GM18870 (cell line): ENCODE measurements around the gene CUEDC1.
"Not testable (repeated sequence)": the region's sequence is repeated elsewhere in the genome, so short reads cannot be mapped to it uniquely, and the experiment has no call there.

ENCODE experiments used
- ATAC-seq: cut with Tn5 transposase; IDR thresholded peaks from one replicate; pipeline ENCODE4 v1.9.1; 2021; ENCODE audit warnings: moderate library complexity; ENCODE audit not compliant: unreplicated experiment

The CUEDC1 gene

GRCh38 chr17:57985675-57985974 is 30.4 kb upstream of the CUEDC1 start:
- no peak for ATAC-seq

- ATAC-seq: no peak
Observed at GRCh38 chr17:57984936-57985674, 29.9 kb upstream of the CUEDC1 start.

- ATAC-seq: no peak
Observed at GRCh38 chr17:57984261-57984890, 29.2 kb upstream of the CUEDC1 start.

- no peak for ATAC-seq
Observed at GRCh38 chr17:57983446-57983845, 28.2 kb upstream of the CUEDC1 start.

DNA sequence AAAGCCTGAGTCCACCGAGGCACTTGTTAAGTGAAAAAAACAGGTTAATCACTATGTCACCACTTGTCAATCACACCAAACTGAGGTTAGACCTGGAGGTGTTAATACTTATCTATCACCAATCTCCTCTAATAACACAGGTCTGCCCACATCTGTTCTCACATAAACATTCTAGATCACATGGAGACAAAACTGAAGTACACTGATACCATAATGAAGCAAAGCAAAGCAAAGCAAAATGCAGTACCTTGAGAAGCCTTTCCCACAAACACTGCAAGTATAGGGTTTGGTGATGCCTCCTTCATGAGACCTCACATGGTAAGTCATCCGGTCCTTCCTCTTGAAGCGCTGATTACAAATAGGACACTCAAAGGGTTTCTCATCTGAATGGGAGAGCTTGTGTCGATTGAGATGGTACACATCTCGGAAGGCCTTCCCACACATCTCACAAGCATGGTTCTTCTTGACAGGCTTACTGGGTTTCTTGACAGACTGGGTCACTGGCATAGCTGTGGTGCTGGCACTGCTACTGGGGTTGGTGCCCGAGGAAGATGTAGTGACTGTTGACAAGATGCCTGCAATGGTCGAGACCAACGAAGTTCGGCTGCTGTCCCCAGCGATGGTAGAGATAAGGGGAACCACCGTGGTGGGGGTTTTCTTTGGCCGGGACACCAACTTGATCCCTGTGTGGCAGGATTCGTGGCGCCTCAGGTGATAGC is 27.4 kb upstream of the CUEDC1 start:
- ATAC-seq: no peak

GRCh38 chr17:57980522-57980921 is 25.3 kb upstream of the CUEDC1 start:
- ATAC-seq: no peak

DNA sequence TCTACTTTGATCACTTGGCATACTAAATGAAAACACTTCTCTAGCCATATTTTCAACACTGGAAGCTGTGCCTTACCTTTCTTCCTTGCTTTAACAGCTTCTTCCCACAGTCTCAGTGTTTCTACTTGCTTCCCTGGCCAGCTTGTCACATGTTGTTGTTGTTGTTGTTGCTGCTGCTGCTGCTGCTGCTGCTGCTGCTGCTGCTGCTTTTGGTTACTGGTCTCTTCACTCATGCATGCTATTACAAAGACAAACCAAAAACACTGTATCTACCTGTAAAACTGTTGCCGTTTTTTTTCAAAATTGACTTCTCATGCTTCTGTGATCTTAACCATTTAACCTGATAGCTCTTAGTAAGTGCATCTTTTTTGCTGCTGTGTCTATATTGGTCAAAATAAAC is 23.9 kb upstream of the CUEDC1 start:
- ATAC-seq: no peak

- ATAC-seq: no peak
Observed at GRCh38 chr17:57976594-57976993, 21.4 kb upstream of the CUEDC1 start.

- no peak for ATAC-seq
Observed at GRCh38 chr17:57975044-57975443, 19.8 kb upstream of the CUEDC1 start.

DNA sequence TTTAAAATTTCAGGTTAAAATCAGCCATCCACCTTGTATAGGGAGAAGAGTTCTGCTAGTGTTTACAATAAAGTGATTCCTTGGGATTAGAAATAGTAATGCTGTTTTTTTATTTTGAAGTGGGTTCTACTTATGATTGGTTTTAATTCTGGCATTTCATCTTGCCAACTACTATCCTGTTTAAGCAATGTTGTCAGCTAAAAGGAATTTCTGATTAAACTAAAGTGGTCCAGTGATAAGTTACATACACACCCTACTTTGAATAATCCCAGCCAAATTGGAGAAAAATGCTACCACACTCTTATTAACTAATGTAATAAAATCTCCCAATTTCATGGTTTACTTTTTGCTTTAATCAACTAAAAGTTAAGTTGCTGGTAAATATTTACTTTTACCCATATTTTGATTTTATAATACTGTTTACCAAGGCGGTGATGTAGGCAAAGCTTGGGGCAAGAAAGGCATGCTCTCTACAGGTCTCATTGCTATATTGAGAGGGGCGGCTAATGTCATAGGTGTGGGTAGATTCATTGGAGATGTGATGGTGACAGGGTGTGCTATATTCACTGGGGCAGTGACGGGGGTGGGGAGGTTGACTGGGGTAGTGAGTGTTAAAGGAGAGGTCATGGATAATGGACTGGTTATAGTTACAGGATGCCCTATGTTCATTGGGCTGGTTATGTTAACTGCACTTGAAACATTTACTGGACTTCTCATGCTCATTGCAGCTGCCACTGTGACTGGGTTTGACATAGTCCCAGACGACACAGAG is 19.0 kb upstream of the CUEDC1 start:
- ATAC-seq: not testable (repeated sequence)

GRCh38 chr17:57972151-57972550 is 16.9 kb upstream of the CUEDC1 start:
- no peak for ATAC-seq

- no peak for ATAC-seq
Observed at GRCh38 chr17:57971572-57971971, 16.4 kb upstream of the CUEDC1 start.

DNA sequence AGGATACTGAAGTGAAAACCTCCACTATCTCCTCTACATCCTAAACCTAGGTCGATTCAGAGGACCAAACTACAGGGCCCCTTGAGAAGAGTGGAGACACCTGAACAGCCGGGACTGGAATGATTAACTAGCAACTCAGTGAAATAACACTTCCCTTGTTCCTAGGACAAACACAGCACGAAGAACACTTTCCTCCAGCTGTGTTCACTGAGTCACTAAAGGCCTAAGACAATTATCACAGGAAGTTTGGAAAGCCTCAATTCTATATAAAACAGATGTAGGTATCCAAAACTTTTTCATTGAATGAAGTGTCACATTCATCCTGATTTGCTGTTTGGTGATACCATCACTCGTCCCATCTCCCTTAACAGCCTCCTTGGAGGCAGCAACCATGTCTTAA is 15.5 kb upstream of the CUEDC1 start:
- ATAC-seq: no peak

DNA sequence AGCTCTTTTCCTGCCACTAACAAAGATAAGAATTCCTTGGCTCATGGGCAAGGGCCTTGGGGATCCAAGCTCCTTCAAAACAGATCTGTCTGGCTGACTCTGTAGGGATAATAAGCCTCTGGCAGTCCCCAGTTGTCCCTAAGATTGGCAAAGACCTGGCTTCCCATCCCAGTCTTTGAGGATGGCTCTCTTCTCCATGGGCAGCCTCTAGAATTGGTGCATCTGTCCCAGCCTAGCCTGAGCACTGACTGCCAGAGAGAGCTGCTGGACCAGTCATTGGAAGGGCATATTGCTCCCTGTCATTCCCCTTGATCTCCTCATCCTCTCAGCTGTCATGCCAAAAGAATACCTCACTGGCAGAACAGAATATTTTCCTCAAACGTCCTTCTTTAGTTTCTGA is 13.2 kb upstream of the CUEDC1 start:
- no peak for ATAC-seq

DNA sequence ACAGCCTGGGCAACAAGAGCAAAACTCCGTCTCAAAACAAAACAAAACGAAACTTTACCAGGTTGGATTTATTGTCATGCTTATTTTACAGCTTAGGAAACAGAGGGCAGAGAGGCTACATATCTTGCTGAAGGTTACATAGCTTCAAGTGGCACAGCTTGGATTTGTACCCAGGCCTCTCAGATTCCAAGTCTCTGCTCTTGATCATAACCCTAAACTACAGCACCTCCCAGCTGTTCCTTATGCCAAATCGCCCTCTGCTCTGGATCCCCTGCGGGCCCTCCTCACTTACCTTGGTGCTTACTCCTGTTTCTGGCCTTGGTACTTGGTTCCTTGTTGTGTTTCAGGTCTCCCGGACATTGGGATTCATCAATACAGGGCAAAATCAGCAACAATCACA is 11.7 kb upstream of the CUEDC1 start:
- ATAC-seq: no peak

DNA sequence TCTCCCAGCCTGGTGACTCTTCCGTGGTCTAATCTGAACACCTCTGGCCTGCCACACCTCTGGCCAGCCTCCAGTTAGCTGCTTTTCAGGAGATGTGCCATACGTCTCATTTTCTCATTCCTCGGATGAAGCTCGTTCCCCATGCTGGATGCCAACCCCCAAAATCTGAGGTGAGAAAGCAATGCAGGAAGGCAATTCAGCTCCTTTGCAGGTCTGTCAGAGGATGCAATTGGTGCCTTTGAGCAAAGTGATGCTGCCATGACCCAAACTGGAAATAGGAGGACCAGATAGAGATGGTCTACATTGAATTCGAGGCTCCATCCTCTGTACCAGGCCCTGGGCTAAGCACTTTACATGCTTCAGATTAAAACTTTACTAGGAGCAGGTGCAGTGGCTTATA is 11.0 kb upstream of the CUEDC1 start:
- ATAC-seq: no peak

- ATAC-seq: no peak
Observed at GRCh38 chr17:57965521-57966160, 10.4 kb upstream of the CUEDC1 start.

- no peak for ATAC-seq
Observed at GRCh38 chr17:57963149-57963511, 7.9 kb upstream of the CUEDC1 start.

DNA sequence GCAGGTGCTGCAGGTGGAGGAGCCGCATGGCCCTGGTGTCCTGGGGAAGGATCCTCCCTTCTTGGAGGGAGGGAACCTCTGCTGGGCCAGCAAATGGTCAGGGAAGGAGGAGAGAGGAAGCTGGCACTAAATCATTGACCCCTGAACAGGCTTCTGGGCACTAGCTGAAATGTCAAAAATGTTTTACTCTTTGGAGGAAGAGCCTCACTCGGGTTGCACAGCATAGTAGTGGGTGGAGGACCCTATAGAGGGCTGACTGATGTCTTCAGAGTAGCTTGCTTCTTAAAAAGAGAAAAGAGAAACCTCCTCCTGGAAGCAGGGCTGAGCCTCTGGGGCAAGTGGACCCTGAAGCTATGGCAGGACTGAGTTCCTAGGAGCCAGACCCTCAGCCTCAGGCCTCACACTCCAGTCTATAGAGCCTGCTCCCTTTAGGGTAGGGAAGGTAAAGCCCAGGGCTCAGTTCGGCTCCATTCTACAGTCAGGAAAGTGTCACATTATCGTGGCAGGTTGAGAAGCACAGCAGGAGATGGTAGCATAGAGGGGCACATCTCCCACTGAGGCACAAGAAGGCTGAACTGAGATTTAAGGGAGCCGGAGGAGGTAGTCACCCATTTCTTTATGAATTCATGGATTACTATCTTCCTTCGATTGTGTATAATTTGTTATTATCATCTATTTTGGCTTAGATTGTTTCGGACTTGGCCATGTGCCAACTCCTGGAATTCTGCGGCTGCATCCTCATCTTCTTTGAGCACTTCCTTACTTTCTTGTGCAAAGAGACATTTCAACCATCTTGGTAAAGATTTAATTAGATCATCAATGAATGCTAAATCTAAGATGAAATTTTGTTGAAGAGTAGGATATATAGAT is 7.3 kb upstream of the CUEDC1 start:
- ATAC-seq: no peak

DNA sequence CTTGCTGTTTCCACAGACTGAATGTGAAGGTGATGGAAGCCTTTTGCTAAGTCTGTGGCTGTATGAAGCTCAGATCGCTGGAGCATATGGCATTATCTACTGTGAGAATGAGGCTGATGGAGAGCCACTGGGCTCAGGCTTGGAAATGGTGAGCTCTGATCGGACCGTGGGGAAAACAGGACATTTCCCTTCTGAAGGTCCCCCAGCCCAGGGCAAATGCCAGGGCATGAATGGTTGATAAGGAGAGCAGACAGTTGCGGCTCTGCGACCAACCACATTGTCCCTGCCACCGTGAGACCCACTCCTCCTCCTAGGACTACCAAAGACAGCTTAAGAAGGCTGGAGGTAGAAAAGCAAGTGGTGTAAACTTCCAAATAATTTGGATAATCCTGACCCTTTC is 4.7 kb upstream of the CUEDC1 start:
- ATAC-seq: no peak
